IMR-90 (cell line): ENCODE results near the gene CYP27C1. TPM values are rescaled to one million over a fixed set of nuclear protein-coding genes. Genes with fewer than 3 reads are reported as not detected.

Experiments
- ATAC-seq: fragments of 200-7000 bp; cut with Tn5 transposase; 2 replicates; pipeline ENCODE4 v1.9.1; 2020; ENCODE audit warnings: low read depth, mild to moderate bottlenecking, moderate library complexity
- BruUV-seq: library from RNA; stranded (reverse); fragments of 400-500 nt; replicated peaks from 2 replicates; lab custom pipeline; 2021; lab: Mats Ljungman, UMichigan
- CTCF ChIA-PET: fragments of 300-600 bp; formaldehyde crosslinking; extraction: SDS; loops from one replicate; lab custom pipeline; 2021; ENCODE audit warnings: antibody characterized with exemption; lab: Yijun Ruan, JAX
- POLR2A ChIA-PET: fragments of 300-600 bp; sonication (Branson Sonifier 250); formaldehyde crosslinking; loops from one replicate; lab custom pipeline; 2022; ENCODE audit warnings: antibody characterized with exemption; ENCODE audit not compliant: unreplicated experiment; lab: Charles Lee
- DNase-seq: peaks from one replicate; pipeline ENCODE4 v3.0.0; 2013
- H2AFZ ChIP-seq: replicated peaks from 2 replicates; pipeline ENCODE3; 2013; ENCODE audit warnings: low read length, mild to moderate bottlenecking; ENCODE audit not compliant: poor library complexity
- H2AK5ac ChIP-seq: 2 replicates; pipeline ENCODE4 v1.6.1; 2013; ENCODE audit warnings: low read depth, low read length, inconsistent platforms
- H2AK9ac ChIP-seq: replicated peaks from 2 replicates; pipeline ENCODE3; 2013; ENCODE audit warnings: mild to moderate bottlenecking, low read depth, low read length, moderate library complexity; ENCODE audit not compliant: poor library complexity
- H2BK120ac ChIP-seq: 2 replicates; pipeline ENCODE4 v1.6.1; 2013; ENCODE audit warnings: low read depth, low read length, inconsistent platforms
- H2BK15ac ChIP-seq: 3 replicates; pipeline ENCODE4 v1.6.1; 2013; ENCODE audit warnings: low read depth, low read length, inconsistent platforms
- H2BK20ac ChIP-seq: 2 replicates; pipeline ENCODE4 v1.6.1; 2013; ENCODE audit warnings: low read depth, mild to moderate bottlenecking, inconsistent platforms, low read length, moderate library complexity
- H2BK5ac ChIP-seq: 2 replicates; pipeline ENCODE4 v1.6.1; 2013; ENCODE audit warnings: mild to moderate bottlenecking, low read depth, low read length, inconsistent platforms; ENCODE audit not compliant: poor library complexity, severe bottlenecking
- H3K14ac ChIP-seq: replicated peaks from 2 replicates; pipeline ENCODE4 v1.6.1; 2013; ENCODE audit warnings: low read depth, low read length, inconsistent platforms
- H3K18ac ChIP-seq: 2 replicates; pipeline ENCODE4 v1.6.1; 2013; ENCODE audit warnings: low read depth, low read length, control low read depth
- H3K23ac ChIP-seq: 2 replicates; pipeline ENCODE4 v1.6.1; 2013; ENCODE audit warnings: low read depth, low read length, inconsistent platforms
- H3K27ac ChIP-seq: 2 replicates; pipeline ENCODE4 v1.5.1; 2013; ENCODE audit warnings: mild to moderate bottlenecking, control low read depth, low read length; ENCODE audit not compliant: insufficient read depth
- H3K27me3 ChIP-seq: 2 replicates; pipeline ENCODE4 v1.6.1; 2013; ENCODE audit warnings: low read length; ENCODE audit not compliant: control insufficient read depth, insufficient read depth
- H3K36me3 ChIP-seq: 2 replicates; pipeline ENCODE4 v1.6.1; 2013; ENCODE audit warnings: low read length, mixed read lengths; ENCODE audit not compliant: control insufficient read depth, insufficient read depth
- H3K4ac ChIP-seq: 2 replicates; pipeline ENCODE4 v1.6.1; 2013; ENCODE audit warnings: low read depth, low read length, inconsistent platforms
- H3K4me1 ChIP-seq: 2 replicates; pipeline ENCODE4 v1.6.1; 2013; ENCODE audit warnings: low read length, mixed read lengths; ENCODE audit not compliant: control insufficient read depth, insufficient read depth
- H3K4me2 ChIP-seq: 2 replicates; pipeline ENCODE4 v1.6.1; 2013; ENCODE audit warnings: low read depth, mild to moderate bottlenecking, control low read depth, low read length, moderate library complexity
- H3K4me3 ChIP-seq: 2 replicates; pipeline ENCODE4 v1.5.1; 2013; ENCODE audit warnings: low read depth, mild to moderate bottlenecking, control low read depth, low read length, moderate library complexity; ENCODE audit not compliant: insufficient read depth
- H3K56ac ChIP-seq: 2 replicates; pipeline ENCODE4 v1.6.1; 2013; ENCODE audit warnings: low read length, inconsistent platforms; ENCODE audit not compliant: insufficient read depth; ENCODE audit errors: extremely low read depth
- H3K79me1 ChIP-seq, 2 experiments: 2 replicates each; pipeline ENCODE4 v1.6.1; 2013; ENCODE audit warnings: low read length in 2 of 2, inconsistent platforms in 1 of 2, low read depth in 1 of 2
- H3K9ac ChIP-seq: 2 replicates; pipeline ENCODE4 v1.6.1; 2013; ENCODE audit warnings: low read depth, low read length, control low read depth
- H3K9me1 ChIP-seq: 2 replicates; pipeline ENCODE4 v1.6.1; 2013; ENCODE audit warnings: low read length, inconsistent platforms; ENCODE audit not compliant: insufficient read depth
- H3K9me3 ChIP-seq: 2 replicates; pipeline ENCODE4 v1.6.1; 2013; ENCODE audit warnings: low read length; ENCODE audit not compliant: control insufficient read depth, insufficient read depth
- H4K20me1 ChIP-seq: 2 replicates; pipeline ENCODE4 v1.6.1; 2013; ENCODE audit warnings: low read length, inconsistent platforms; ENCODE audit not compliant: insufficient read depth
- H4K5ac ChIP-seq: 2 replicates; pipeline ENCODE4 v1.6.1; 2013; ENCODE audit warnings: mild to moderate bottlenecking, low read depth, low read length, control low read depth
- H4K8ac ChIP-seq, 2 experiments: 2 replicates each; pipeline ENCODE4 v1.6.1; 2013; ENCODE audit warnings: low read depth in 2 of 2, low read length in 2 of 2, control low read depth in 1 of 2, inconsistent platforms in 1 of 2
- H4K91ac ChIP-seq: 2 replicates; pipeline ENCODE4 v1.6.1; 2013; ENCODE audit warnings: low read depth, low read length, inconsistent platforms; ENCODE audit not compliant: insufficient read depth
- BHLHE40 ChIP-seq: fragments of 150-350 bp; IDR thresholded peaks from 2 replicates; pipeline ENCODE4 v1.6.1; 2016; ENCODE audit warnings: mild to moderate bottlenecking, low read depth, low read length
- CEBPB ChIP-seq: IDR thresholded peaks from 2 replicates; pipeline ENCODE4 v1.6.1; 2012; ENCODE audit warnings: low read depth, low read length, improper control_type of control experiment
- CHD1 ChIP-seq: IDR thresholded peaks from 2 replicates; pipeline ENCODE4 v1.6.1; 2012; ENCODE audit warnings: low read depth, low read length, improper control_type of control experiment
- ELK1 ChIP-seq: fragments of 150-350 bp; IDR thresholded peaks from 2 replicates; pipeline ENCODE4 v1.6.1; 2016; ENCODE audit warnings: low read depth, mild to moderate bottlenecking, low read length, moderate library complexity, borderline replicate concordance
- FOS ChIP-seq: fragments of 150-350 bp; IDR thresholded peaks from 2 replicates; pipeline ENCODE4 v1.6.1; 2016; ENCODE audit warnings: low read depth, low read length
- MAFK ChIP-seq: IDR thresholded peaks from 2 replicates; pipeline ENCODE4 v1.6.1; 2012; ENCODE audit warnings: low read depth, low read length, improper control_type of control experiment
- MAZ ChIP-seq: IDR thresholded peaks from 2 replicates; pipeline ENCODE4 v1.6.1; 2012; ENCODE audit warnings: low read depth, mild to moderate bottlenecking, low read length, improper control_type of control experiment, moderate library complexity, borderline replicate concordance
- MXI1 ChIP-seq: IDR thresholded peaks from 2 replicates; pipeline ENCODE4 v1.6.1; 2012; ENCODE audit warnings: low read depth, mild to moderate bottlenecking, low read length, moderate library complexity, borderline replicate concordance
- NFE2L2 ChIP-seq: fragments of 150-350 bp; IDR thresholded peaks from 2 replicates; pipeline ENCODE4 v1.6.1; 2016; ENCODE audit warnings: low read depth, mild to moderate bottlenecking, low read length
- POLR2A ChIP-seq: IDR thresholded peaks from 2 replicates; pipeline ENCODE4 v1.6.1; 2012; ENCODE audit warnings: mild to moderate bottlenecking, low read depth, low read length
- RAD21 ChIP-seq: IDR thresholded peaks from 2 replicates; pipeline ENCODE4 v1.6.1; 2012; ENCODE audit warnings: low read length, improper control_type of control experiment
- RFX5 ChIP-seq: IDR thresholded peaks from 2 replicates; pipeline ENCODE4 v1.8.0; 2012; ENCODE audit warnings: low read depth, mild to moderate bottlenecking, low read length, moderate library complexity
- WGBS, 2 experiments: methylation state at CpG; one replicate each; pipeline versions ENCODE4 v1.1.5 to v1.1.7; 2013; ENCODE audit warnings: missing lambda C conversion rate in 2 of 2; ENCODE audit not compliant: insufficient read length in 1 of 2; ENCODE audit errors: extremely low coverage in 2 of 2; 5-methylcytosine and 5-hydroxymethylcytosine counted together
- dilution Hi-C: fragments of 300-500 bp; cut with HindIII; formaldehyde crosslinking; loops from one replicate; pipeline ENCODE4 v1.14.3; 2018; ENCODE audit warnings: low sequenced_read_pairs; ENCODE audit not compliant: unreplicated experiment
- in situ Hi-C: fragments of 300-500 bp; cut with MboI; formaldehyde crosslinking; loops from 3 replicates; pipeline ENCODE4 v1.14.3; 2019; ENCODE audit warnings: low sequenced_read_pairs, inconsistent platforms, mixed read lengths
- intact Hi-C: fragments of 100-400 bp; cut with micrococcal nuclease; formaldehyde crosslinking; loops from 2 replicates; pipeline ENCODE4 v1.10.0; 2022
- polyA plus RNA-seq, 3 experiments: library from polyadenylated mRNA; depleted of rRNA; stranded (reverse); fragments of >200 nt; gene quantifications; 2 replicates each; pipeline ENCODE4 v1.2.3, GENCODE V29; 2012; ENCODE audit warnings: low replicate concordance in 1 of 3
- total RNA-seq: library from RNA; depleted of rRNA; stranded (reverse); fragments of >200 nt; gene quantifications from 2 replicates; pipeline ENCODE4 v1.2.3, GENCODE V29; 2012

The CYP27C1 gene
- total and polyA plus RNA-seq, 2 of the 4 experiments (the other 2 are of a cell fraction) = not detected

- H4K8ac ChIP-seq = no peak overlapping the region
- no peak for ATAC-seq
- TF ChIP-seq MXI1 (no peak), RFX5 (no peak), MAZ (no peak), RAD21 (no peak), CEBPB (no peak), CHD1 (no peak), POLR2A (no peak), NFE2L2 (no peak), MAFK (no peak), FOS (no peak), BHLHE40 (no peak), ELK1 (no peak)
- intact Hi-C loops = no loop called here
- H2BK15ac ChIP-seq = no peak overlapping the region
- no peak overlapping the region for H2AK9ac ChIP-seq
- peaks cover 3% of the 10 kb centered on the region; the same call in 1 of the 2 replicates for H3K9me3 ChIP-seq
- no peak overlapping the region for H2BK120ac ChIP-seq
- no peak overlapping the region for H4K91ac ChIP-seq
- H3K14ac ChIP-seq = no peak overlapping the region
- no peak overlapping the region for H3K4me3 ChIP-seq
- dilution Hi-C loops = no loop called here
- no peak overlapping the region for H2BK5ac ChIP-seq
- no peaks in the 10 kb centered on the region for H4K20me1 ChIP-seq
- no peak overlapping the region for H2AFZ ChIP-seq
- H3K9ac ChIP-seq = no peak overlapping the region
- H3K4me1 ChIP-seq = peaks cover 19% of the 10 kb centered on the region
- BruUV-seq = no TSS peak
- POLR2A ChIA-PET = no interaction called here
- H3K4me2 ChIP-seq = no peak overlapping the region
- no peaks in the 10 kb centered on the region for H3K79me1 ChIP-seq
- H2BK20ac ChIP-seq = no peak overlapping the region
- H2AK5ac ChIP-seq = no peak overlapping the region
- H3K36me3 ChIP-seq = no peaks in the 10 kb centered on the region
- no CpG with 5 or more reads among the region's 6 CpGs for WGBS, 2 experiments
- CTCF ChIA-PET = no interaction called here
- no peak overlapping the region for H3K56ac ChIP-seq
- 0 out of 2 replicates have a peak, but pooled peaks cover 2% of the 10 kb centered on the region for H3K9me1 ChIP-seq
- H3K18ac ChIP-seq = no peak overlapping the region
- H4K5ac ChIP-seq = no peak overlapping the region
- H3K27ac ChIP-seq = no peak overlapping the region
- no peak overlapping the region for H3K4ac ChIP-seq
- no peak overlapping the region for H3K23ac ChIP-seq
- in situ Hi-C loops = no loop called here
- H3K27me3 ChIP-seq = peaks cover 8% of the 10 kb centered on the region
- no peak for DNase-seq
Measured at GRCh38 chr2:127157114-127157513, 63.0 kb downstream of the CYP27C1 start.
